Renal pelvis (tissue), 12 donors: ENCODE data around the gene ATG101. TPM values are rescaled to one million over a fixed set of nuclear protein-coding genes. Genes with fewer than 3 reads are reported as not detected.

Experiments
- DNase-seq: peaks from one replicate; pipeline ENCODE4 v3.0.0-alpha.2; 2013
- long read RNA-seq, 16 experiments: transcript quantifications; one replicate each; lab custom pipeline, GENCODE V29; 2026
- polyA plus RNA-seq, 3 donors: library from polyadenylated mRNA; unstranded; fragments of 120-200 nt; gene quantifications; one replicate each; pipeline ENCODE4 v1.2.1, GENCODE V29; 2013; ENCODE audit not compliant: insufficient read length in 3 of 3

The ATG101 gene, protein sequence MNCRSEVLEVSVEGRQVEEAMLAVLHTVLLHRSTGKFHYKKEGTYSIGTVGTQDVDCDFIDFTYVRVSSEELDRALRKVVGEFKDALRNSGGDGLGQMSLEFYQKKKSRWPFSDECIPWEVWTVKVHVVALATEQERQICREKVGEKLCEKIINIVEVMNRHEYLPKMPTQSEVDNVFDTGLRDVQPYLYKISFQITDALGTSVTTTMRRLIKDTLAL
- 10 to 100 TPM; 28.7 to 34.0 (median 30.1) TPM for polyA plus RNA-seq
- long read RNA-seq, donor 1, transcript ATG101-201 (4 exons, 1,439 nt): major isoform, 16 of 33 reads
- long read RNA-seq, donor 1, partial matches to known transcripts: 13 of 33 reads
- long read RNA-seq, donor 1, other reads (novel, unspliced or antisense): 0 of 33 reads
- long read RNA-seq, donor 2, transcript ATG101-201 (4 exons, 1,439 nt): major isoform, 23 of 46 reads
- long read RNA-seq, donor 2, partial matches to known transcripts: 21 of 46 reads
- long read RNA-seq, donor 2, other reads (novel, unspliced or antisense): 0 of 46 reads
- long read RNA-seq, donor 3, transcript ATG101-201 (4 exons, 1,439 nt): major isoform, 20 of 23 reads
- long read RNA-seq, donor 3, partial matches to known transcripts: 0 of 23 reads
- long read RNA-seq, donor 3, other reads (novel, unspliced or antisense): 0 of 23 reads
- long read RNA-seq, donor 4, transcript ATG101-201 (4 exons, 1,439 nt): major isoform, 18 of 22 reads
- long read RNA-seq, donor 4, partial matches to known transcripts: 0 of 22 reads
- long read RNA-seq, donor 4, other reads (novel, unspliced or antisense): 0 of 22 reads
- long read RNA-seq, donor 5, transcript ATG101-201 (4 exons, 1,439 nt): major isoform, 5 of 9 reads
- long read RNA-seq, donor 5, partial matches to known transcripts: 0 of 9 reads
- long read RNA-seq, donor 5, other reads (novel, unspliced or antisense): 0 of 9 reads
- long read RNA-seq, donor 6, transcript ATG101-201 (4 exons, 1,439 nt): major isoform, 16 of 30 reads
- long read RNA-seq, donor 6, partial matches to known transcripts: 12 of 30 reads
- long read RNA-seq, donor 6, other reads (novel, unspliced or antisense): 0 of 30 reads
- long read RNA-seq, donor 7, transcript ATG101-201 (4 exons, 1,439 nt): major isoform, 12 of 12 reads
- long read RNA-seq, donor 7, partial matches to known transcripts: 0 of 12 reads
- long read RNA-seq, donor 7, other reads (novel, unspliced or antisense): 0 of 12 reads
- long read RNA-seq, donor 8, transcript ATG101-201 (4 exons, 1,439 nt): major isoform, 7 of 16 reads
- long read RNA-seq, donor 8, partial matches to known transcripts: 8 of 16 reads
- long read RNA-seq, donor 8, other reads (novel, unspliced or antisense): 0 of 16 reads
- long read RNA-seq, donor 9, transcript ATG101-201 (4 exons, 1,439 nt): major isoform, 22 of 26 reads
- long read RNA-seq, donor 9, partial matches to known transcripts: 0 of 26 reads
- long read RNA-seq, donor 9, other reads (novel, unspliced or antisense): 0 of 26 reads
- long read RNA-seq, donor 10, transcript ATG101-201 (4 exons, 1,439 nt): major isoform, 14 of 35 reads
- long read RNA-seq, donor 10, transcript ATG101-203 (4 exons, 658 nt): minor isoform, 5 of 35 reads
- long read RNA-seq, donor 10, partial matches to known transcripts: 15 of 35 reads
- long read RNA-seq, donor 10, other reads (novel, unspliced or antisense): 0 of 35 reads
- long read RNA-seq, donor 11, partial matches to known transcripts: 0 of 4 reads
- long read RNA-seq, donor 11, other reads (novel, unspliced or antisense): 0 of 4 reads
- long read RNA-seq, donor 12, transcript ATG101-201 (4 exons, 1,439 nt): major isoform, 24 of 46 reads
- long read RNA-seq, donor 12, partial matches to known transcripts: 19 of 46 reads
- long read RNA-seq, donor 12, other reads (novel, unspliced or antisense): 0 of 46 reads
- long read RNA-seq, donor 13, transcript ATG101-201 (4 exons, 1,439 nt): major isoform, 5 of 15 reads
- long read RNA-seq, donor 13, partial matches to known transcripts: 9 of 15 reads
- long read RNA-seq, donor 13, other reads (novel, unspliced or antisense): 0 of 15 reads
- long read RNA-seq, donor 14: 0 reads
- long read RNA-seq, donor 15, transcript ATG101-201 (4 exons, 1,439 nt): major isoform, 21 of 24 reads
- long read RNA-seq, donor 15, partial matches to known transcripts: 0 of 24 reads
- long read RNA-seq, donor 15, other reads (novel, unspliced or antisense): 0 of 24 reads
- long read RNA-seq, donor 16, transcript ATG101-201 (4 exons, 1,439 nt): major isoform, 18 of 44 reads
- long read RNA-seq, donor 16, partial matches to known transcripts: 22 of 44 reads
- long read RNA-seq, donor 16, other reads (novel, unspliced or antisense): 0 of 44 reads

DNA sequence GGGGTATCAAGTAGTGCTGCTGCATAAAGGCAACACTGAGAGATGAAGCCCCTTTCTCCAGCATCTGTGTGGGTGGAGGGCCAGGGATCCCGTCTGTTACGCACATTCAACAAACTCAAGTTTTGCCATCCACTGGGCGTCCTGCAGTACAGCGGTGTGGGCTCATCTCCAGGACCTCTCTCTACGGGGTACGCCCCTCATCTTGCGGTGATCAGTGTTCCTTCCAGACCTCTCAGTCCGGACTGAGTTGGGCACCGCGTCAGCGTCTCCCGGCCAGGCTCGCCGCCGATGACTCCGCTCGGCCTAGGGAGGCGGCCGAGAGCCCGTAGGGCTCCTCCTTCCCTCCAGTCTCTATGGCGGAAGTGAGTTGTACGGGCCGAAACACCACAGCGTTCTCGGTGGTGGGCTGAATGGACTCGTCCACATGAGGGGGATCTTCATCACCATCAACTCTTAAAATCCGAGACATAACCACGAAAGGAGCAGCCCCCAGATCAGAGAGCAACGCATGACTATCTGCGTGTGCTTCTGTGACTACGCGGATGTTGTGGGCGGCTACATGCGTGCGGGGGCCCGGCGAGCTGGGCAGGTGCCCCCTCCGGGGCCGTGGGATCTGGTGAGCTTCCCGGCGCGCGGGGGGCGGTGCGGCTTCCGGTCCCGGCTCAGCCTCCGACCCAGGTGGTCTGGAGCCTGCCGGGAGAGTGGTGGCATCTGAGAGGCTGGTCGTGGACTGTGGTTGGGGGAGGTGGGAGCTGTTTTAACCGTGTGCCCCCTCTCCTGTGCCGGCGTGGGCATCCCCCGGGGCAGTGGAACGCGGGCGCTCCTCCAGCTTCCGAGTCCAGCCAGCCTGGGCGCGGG, at the start of gene ATG101:
TSS of gene ATG101 (plus strand) at position 652 of the 858 bp plus-strand sequence. CDS start 3,673 bp downstream, outside the sequence.
- DNase-seq: peak; percentile 95

DNA sequence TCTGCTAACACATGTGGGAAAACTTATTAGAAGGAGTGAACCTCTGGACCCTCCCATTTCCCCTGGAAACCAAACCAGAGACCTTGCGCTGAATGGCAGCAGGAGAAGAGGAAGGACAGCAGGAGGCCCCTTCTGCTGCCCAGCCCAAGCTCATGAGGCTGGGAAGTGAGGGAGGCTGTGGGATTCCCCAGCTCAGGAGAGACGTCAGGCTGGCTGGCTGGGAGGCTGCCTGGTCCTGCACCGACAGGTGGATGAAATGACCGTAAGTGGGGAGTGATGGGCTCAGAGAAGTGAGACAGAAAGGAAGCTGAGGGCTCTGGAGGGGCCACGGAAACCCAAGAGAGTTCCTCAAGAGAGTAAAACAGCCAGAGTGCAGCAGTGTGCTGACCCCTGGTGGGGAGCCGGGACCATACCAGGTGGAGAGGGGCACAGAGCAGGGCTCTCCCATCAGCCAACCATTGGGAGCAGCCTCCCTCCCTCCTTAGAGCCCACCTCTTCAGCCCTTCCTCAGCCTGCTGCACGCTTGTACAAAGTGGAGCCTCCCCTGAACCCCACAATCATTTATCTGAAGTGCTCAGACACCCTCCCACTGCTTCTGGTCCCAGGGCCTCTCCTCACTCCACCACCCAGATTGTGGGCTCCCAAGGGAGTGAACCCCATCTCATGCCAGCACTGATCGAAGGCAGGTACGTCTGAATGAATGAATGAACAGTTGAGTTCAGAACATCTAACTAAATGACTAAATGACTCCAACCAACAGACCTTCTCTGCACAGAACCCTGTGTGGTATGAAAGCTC, 49.0 kb upstream of the ATG101 start:
- no peak for DNase-seq

DNA sequence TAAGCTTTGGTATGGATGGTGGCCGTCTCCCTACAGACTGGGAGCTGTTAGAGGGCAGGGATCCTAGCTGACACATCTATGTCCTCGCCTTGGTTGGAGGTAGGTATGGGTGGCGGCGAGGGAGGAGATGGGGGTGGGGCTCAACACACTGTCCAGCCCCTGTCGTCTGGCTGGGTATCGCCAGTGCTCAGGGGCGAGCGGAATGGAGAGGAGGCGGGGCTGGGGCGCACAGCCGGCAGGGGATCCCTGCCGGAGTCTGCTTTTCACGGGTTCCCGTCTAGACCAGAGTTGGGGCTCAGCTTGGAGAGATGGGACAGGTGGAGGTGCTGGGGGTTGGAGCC, 47.0 kb upstream of the ATG101 start:
- no peak for DNase-seq

DNA sequence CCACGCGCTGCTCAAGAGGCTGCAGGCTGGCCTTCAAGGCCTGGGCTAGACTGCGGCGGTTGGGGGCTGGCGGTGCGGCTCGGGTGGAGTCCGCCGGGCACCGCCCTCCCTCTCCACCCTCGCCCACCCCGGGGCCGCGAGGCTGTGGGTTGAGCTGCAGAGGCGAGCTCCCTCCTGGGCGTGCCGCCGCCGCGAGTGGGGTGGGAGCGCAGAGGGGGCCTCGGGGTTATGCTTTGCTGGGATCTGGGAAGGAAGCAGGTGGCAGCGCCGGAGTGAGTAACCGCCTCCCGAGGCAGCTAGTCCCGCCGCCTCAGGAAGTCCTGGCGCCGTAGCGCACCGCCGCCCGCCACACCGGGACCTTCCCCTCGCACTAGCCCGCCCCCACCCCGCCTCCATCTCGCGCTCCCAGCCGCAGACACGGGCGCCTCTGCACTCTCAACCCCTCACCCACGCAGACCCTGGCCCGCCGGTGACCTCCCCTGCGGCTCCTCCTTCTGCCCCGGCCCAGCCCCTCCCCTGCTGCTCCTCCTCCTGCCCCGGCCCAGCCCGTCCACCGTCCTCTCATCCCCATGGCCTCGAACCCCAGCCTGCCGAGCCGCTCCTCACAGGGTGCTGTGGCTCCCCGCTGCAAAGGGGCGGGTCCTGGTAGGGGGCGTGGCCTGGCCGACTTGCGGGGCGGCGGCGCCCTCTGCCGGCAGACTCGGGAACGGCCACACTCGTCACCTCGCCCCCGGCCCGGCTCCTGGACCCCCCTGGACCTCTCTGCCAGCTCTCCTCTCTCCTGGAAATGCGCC, 46.4 kb upstream of the ATG101 start:
- DNase-seq: no peak

DNA sequence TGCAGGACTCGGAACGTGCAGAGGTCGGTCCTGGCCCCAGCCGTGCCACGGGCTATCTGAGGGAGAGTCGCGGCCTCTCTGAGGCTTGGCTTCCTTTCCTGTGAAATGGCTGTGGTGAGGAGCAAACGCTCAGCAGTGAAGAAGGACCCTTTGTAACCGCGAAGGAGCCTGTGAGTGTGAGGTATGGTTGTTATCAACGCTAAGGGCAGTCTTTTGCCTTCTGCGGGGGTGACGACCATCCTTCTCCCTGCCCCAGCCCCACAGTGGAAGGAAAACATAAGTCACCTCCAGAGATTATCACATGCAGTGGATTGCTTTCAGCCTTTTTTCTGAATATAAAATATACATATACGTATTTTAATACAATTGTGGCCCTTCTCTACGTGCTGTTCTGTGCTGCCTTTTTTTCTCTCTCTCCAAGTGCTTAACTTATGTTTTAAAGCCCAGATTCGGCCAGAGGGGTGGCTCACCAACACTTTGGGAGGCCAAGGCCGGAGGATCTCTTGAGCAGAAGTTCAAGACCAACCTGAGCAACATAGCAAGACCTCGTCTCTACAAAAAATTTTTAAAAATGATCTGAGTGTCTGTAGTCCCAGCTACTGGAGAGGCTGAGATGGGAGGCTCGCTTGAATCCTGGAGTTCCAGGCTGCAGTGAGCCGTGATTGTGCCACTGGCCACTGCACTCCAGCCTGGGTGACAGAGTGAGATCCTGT, 45.6 kb upstream of the ATG101 start:
- no peak for DNase-seq

DNA sequence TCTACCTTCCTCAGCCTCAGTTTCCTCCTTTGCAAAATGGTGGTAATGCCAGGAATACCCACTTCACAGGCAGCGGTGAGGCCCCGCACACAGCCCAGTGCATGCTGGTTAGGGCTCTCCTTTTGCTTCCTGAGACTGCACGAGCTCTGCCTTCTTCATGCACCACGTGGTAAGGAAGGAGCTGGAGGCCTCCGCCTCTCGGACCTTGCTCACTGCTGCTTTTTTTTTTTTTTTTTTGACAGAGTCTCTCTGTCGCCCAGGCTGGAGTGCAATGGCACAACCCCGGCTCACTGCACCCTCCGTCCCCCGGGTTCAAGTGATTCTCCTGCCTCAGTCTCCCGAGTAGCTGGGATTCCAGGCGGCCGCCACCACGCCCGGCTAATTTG, 44.9 kb upstream of the ATG101 start:
- no peak for DNase-seq

DNA sequence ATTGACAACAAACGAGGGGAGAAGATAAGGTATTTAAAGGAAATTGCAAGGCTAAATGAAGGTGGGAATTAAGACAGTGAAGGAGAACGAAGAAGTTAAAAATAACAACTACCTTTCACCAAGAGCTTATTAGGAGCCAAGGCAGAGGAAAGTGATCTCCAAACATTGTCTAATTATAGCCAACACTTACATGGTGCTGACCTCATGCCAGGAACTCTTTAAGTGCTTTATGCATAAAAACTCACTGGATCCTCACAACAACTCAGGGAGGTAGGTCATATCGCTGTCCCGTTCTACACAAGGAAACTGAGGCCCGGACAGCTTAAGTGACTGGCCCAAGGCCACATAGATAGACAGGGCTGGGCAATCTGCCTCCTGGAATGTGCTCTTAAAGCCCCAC, 43.5 kb upstream of the ATG101 start:
- no peak for DNase-seq

DNA sequence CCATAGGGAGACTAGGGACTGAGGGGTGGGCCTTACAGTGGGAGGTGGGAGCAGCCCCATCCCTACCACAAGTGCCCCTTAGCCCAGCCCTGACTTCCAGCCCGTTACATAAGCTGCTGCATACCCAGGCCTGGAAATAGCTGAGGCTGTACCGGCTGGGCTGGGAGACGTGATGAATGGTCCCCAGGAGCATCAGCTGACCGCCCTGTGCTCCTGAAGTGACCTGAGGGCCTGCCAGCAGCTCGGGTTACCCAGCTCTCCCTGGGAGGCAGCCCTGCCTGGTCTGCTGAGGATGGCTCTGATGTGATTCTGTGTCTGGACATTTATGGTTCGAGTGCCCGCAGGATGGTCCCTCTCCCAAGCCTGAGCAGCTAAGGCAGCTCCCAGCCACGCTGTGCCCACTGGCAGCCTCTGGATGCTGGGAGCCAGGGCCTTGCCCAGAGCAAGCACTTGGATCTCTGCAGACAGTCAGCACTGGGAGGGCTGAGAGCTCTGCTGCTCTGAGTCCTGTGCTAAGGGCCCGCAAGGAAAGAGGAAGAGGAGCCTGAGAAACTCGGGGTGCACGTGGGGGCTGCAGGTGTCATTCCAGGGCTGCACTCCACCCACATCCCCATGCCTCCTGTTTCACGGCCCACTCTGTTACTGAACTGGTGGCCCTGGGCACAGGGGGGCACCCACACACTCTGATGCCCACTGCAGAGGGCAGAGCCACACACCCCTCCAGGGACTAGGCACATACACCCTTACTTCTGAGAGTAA, 42.5 kb upstream of the ATG101 start:
- DNase-seq: no peak

DNA sequence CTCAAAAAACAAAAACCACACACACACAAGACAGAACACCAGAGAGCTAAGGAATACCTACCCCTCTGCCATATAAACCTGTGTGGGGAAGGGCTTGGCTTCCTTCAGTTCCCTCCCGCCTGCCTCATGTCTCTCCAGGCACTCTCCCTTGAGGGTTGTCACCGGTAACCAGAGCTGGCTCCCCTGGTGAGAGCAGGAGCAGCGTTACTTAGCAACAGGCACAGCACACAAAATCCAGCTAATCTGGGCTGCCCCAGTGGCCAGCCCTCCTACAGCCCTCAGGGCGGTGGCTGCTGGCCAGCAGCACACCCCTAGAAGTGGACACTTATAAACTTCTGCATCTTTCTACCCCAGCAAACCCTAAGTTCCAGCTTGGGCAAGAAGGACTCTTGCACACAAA, 40.1 kb upstream of the ATG101 start:
- no peak for DNase-seq

DNA sequence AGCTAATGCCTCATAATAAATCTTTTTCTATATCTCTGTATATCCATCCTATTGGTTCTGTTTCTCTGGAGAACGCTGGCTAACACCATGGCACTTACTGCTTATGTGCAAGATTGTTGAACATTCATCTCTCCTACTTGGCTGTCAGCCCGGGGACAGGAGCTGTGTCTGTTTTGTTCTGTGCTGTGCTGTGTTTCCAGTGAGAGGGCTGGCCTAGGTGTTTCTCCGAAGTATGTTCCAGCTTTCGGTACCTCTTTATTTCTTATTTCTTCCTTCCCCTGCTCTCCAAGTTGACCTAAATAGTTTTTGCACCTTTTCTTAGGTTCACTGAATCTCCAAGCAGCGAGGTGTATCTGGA, 37.4 kb upstream of the ATG101 start:
- no peak for DNase-seq

DNA sequence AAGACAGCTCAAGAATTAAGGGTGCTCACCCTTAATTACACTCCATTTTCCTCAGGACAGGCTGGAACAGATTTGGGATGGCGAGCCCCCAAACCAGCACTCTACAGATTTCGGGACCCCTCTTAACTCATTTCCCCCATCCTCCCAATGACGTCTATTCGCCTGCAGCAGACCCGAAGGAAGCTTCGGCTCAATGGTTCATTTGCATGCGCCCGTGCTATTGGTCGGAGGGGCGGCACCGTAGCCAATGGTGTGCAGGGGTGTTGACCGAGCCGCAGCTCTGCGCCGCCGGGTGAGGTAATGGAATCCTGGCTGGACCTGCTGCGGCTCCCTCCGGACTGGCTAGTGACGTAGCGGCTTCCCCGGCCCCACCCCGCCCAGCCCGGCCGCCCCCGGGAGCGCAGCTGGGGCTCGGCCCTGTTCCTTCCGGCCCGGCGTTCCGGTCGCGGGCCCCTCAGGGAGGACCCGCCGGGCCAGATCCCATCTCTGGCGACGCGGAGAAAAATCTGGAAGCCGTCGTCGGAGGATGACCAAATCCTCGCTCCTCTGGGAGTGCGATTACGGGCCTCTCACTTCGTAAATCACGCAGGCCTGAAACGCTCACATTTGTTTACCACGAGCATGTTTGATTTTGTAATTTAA, 36.9 kb upstream of the ATG101 start:
- peak; percentile 96 for DNase-seq

DNA sequence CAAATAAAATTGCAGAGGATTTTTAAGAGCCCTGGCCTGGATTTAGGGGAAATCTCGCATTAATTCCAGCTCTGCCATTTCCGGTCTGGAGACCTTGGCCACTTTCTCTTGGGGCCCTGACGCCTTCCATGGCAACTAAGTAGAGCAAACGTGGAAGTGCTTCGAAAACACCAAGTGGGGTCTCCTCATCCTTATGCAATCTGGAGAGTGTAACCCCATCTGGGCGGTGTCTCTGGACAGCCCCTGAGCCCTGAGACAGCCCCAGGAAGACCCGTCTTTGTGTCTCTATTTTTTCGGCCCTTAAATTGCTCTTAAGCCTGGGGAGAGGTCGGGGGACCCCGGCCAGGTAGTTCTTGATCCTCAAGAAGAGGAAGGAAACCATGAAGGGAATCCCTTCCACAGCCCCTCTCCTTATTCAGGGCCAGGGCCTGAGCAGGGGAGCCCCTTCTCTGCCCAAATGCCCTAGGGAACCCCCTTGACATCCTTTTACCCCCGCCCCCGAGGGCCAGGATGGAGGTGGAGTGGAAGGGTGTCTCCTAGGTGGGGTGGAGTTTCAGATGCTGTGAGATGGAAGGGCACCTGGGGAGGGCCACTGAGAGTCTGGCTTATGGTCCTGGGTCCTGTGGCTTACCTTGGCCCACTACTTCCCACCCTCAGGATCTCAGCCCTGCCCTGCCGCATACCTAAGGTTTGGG, 36.2 kb upstream of the ATG101 start:
- DNase-seq: no peak

DNA sequence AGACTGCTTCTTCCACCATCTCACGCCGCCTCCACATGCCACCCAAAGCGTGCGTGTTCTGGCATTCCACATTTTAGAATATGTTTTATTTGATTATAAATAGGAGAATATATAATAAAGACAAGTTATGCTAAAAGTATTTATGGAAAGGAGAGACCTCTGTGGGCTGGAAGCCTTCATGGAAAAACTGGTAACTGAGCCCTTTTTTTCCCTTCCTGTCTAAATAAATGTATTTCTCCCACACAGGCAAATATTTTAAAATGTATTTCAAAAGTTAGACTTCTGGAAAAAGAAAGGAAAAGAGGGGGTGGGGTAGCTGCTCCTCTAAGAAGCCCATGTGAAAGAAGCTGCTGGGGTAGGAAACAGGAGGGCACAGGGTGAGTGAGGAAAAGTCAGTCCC, 34.6 kb upstream of the ATG101 start:
- DNase-seq: no peak

DNA sequence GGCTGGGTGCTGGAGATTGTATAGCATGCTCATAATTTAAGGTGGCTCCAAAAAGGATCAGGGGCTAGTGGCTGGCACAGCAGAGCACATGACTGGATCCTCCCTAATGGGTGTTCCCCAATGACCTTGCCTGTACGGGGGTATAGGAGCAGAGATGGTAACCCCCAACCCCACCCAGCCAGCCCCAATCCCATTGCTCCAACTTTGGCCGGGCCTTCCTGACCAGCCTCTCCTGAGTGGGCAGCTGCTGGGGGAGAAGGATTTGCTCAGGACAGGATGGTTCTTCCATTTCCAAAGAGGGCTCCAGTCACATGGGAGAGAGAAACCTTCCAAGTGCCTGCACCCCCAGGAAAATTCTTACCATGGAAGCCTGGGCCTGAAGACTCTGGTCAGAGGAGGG, 33.9 kb upstream of the ATG101 start:
- DNase-seq: no peak
